HG03064 (cell line): ENCODE results near the gene TNP2.

Experiments used
- ATAC-seq: cut with Tn5 transposase; IDR thresholded peaks from one replicate; pipeline ENCODE4 v1.9.1; 2021; ENCODE audit warnings: low read depth; ENCODE audit not compliant: unreplicated experiment

TNP2 gene

GRCh38 chr16:11245222-11245737 lies 23.8 kb downstream of the TNP2 start:
- ATAC-seq, result no peak

DNA sequence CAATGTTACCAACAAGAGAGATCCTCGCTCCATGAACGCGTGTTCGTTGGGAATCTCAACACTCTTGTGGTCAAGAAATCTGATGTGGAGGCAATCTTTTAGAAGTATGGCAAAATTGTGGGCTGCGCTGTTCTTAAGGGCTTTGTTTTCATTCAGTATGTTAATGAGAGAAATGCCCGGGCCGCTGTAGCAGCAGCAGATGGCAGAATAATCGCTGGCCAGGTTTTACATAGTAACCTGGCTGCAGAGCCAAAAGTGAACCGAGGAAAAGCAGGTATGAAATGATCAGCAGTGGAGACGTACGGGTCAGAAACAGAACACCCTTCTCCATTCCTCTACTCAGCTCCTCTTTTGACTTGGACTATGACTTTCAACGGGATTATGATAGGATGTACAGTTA lies 26.5 kb downstream of the TNP2 start:
- no peak for ATAC-seq

- ATAC-seq, result no peak
Observed at GRCh38 chr16:11241480-11242204, 27.5 kb downstream of the TNP2 start.

- ATAC-seq, result no peak
Observed at GRCh38 chr16:11240636-11241473, 28.3 kb downstream of the TNP2 start.

DNA sequence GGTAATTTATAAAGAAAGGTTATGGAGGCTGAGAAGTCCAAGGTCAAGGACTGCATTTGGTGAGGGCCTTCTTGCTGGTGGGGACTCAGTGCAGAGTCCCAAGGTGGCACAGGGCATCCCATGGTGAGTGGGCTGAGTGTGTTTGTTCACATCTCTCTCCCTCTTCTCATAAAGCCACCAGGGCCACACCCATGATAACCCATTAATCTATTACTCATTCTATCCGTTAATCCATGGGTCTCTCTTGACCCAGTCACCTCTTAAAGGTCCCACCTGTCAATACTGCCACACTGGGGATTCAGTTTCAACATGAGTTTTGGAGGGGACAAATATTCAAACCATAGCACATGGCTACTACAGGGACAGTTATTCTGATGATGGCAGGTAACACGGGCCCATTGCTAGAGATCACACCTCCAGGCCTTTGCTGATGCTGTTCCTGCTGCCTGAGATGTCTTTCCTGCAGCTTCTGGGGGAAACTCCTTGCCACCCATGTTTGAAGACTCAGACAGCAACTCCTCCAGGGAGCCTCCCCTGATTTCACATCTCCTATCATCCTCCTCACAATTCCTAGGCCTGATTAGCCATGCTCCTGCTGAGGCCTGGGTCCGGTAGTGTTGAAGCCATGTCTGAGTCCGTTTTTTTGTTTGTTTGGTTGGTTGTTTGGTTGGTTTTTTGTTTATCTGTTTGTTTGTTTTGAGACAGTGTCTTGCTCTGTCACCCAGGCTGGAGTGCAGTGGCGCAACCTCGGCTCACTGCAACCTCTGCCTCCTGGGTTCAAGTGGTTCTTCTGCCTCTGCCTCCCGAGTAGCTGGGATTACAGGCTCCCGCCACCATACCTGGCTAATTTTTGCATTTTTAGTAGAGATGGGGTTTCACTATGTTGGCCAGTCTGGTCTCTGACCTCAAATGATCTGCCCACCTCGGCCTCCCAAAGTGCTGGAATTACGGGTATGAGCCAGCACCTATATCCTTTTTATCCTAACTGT lies 29.2 kb downstream of the TNP2 start:
- no peak for ATAC-seq

DNA sequence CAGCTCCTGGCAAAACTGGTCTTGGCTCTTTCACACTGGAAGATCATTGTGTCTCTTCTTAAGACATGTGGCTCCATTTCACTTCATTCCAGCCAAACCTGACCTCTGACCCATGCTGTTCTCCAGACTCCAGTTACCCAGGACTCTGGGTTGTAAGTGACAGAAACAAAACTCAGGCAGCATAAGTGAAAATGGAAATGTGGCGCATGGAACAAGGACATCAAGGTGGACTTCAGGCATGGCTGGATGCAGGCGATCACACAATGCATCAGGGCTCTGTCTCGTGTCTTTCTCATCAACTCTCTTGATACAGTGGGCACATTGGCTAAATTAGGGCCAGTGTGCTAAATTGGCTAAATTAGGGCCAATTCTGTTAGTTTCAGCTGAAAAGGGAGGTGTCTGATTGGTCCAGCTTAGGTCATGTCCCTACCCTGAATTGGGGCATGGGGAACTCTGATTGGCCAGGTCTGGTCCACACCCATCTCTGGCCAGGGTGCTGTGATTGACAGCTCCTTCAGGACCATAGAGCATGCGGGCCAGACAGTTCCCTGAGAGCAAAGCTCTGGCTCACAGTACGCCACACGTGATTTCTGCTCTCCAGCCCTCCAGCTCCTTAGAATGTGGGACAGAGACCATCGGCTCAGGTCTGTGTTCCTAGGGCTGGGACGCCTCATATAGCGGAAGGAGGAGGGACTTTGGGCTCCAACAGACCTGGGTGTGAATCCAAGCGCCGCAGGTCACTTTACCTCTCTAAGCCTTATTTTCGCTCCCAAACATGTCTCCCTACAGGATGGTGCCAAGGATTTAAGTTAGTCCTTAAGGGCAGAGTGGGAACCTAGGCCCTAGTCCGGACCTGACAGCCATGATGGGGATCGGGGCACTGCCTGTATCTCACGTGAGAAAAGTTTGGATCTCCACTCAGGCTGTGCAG lies 30.6 kb downstream of the TNP2 start:
- no peak for ATAC-seq

GRCh38 chr16:11236461-11237254 lies 32.5 kb downstream of the TNP2 start:
- no peak for ATAC-seq

DNA sequence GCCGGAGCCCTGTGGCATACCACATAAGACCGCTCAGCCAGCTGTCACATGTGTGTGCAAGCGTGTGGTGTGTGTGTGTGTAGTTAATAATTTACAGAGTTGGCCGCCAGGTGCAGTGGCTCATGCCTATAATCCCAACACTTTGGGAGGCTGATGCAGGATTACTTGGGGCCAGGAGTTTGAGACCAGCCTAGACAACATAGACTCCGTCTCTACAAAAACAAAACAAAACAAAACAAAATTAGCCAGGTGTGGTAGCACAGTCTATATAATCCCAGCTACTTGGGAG lies 33.5 kb downstream of the TNP2 start:
- no peak for ATAC-seq

DNA sequence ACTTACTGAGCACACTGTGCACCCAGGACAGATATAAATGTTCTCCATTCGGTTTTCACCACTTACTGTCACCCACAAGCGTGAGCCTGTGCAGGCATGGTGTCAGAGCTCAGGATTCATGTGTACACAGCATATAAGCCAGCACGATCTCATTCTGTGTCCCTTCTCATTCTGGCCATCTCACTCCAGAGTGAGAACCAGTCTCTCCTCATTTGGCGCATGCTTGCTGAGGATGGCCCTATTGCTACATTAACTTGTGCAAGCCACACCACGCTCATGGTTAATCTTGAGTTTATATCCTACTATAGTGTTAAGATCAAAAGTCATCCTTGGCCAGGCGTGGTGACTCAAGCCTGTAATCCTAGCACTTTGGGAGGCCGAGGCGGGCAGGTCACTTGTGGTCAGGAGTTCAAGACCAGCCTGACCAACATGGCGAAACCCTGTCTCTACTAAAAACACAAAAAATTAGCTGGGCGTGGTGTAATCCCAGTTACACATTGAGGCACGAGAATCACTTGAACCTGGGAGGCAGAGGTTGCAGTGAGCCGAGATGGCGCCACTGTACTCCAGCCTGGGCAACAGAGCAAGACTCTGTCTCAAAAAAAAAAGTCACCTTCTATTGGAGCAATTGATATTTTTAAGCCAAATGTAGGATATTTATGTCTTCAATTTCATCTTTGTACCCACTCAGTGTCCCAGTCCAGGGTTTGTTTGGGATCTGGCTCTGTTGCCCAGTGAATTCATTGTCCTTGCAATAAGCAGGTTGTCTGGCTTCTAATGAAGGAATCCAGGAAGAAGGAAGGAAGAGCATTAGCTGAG lies 34.0 kb downstream of the TNP2 start:
- ATAC-seq, result no peak

- no peak for ATAC-seq
Observed at GRCh38 chr16:11233727-11234376, 35.3 kb downstream of the TNP2 start.

DNA sequence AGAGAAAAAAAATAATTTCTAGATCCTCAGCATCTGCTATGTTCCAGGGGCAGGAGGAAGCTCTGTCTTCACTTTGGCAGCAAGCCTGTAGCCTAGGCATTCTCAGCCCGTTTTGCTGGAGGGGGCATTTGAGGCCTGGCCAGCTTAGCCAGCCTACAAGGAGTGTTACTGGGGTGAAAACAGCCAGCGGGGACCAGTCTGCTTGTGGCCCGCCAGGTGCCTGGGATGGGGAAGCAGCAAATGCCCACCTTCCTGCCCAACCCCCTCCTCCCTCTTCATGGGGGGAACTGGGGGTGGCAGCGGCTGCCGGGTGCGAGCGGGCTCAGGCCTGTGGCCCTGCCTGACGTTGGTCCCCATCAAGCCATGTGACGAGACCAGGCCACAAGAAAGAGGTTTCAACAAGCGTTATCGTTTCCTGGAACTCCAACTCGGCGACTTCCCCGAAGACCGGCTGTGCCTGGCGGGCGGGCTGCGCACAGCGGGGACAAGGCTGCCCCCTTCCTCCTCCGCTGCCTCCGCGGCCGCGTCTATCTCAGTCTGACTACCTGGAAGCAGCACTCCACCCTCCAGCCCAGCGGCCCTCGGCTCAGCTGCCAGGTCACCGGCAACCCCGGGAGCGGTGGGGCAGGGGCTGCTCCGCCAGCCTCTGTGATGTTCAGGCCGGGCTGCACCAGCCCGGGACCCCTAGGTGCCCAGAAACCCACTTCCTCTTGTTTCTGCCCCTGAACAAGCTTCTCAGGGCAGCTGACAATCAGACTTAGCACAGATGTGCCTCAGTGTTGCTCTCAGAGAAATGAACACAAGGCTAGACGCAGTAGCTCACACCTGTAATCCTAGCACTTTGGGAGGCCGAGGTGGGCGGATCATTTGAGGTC lies 36.0 kb downstream of the TNP2 start:
- ATAC-seq, result no peak

GRCh38 chr16:11232302-11232851 lies 36.7 kb downstream of the TNP2 start:
- no peak for ATAC-seq

DNA sequence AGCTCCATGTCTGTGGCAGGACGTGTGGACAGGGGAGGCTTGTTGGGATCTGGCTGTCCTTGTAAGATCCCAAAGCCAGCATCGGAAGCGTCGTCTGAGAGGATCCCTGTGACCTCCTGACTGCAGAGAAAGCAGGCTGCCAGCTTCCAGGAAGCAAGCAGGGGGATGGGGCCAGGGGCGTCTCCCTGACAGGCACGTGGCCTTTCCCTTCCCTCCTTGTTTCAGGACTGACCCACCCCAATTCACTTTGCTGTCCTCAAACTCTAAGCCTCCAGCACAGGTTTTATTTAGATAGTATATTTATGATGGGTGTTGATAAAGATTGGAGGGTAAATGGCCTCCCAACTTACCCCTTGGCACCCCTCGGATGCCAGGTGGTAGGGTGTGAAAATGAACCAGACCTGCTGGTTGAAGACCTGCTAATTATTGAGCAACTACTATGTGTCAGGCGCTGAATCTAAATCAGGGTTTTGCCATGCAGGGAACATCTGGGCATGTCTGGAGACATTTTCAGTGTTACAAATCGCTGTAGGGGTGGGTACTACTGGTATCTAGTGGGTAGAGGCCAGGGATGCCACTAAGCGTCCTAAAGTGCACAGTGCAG lies 37.7 kb downstream of the TNP2 start:
- ATAC-seq, result no peak

- no peak for ATAC-seq
Observed at GRCh38 chr16:11229906-11230305, 39.2 kb downstream of the TNP2 start.

DNA sequence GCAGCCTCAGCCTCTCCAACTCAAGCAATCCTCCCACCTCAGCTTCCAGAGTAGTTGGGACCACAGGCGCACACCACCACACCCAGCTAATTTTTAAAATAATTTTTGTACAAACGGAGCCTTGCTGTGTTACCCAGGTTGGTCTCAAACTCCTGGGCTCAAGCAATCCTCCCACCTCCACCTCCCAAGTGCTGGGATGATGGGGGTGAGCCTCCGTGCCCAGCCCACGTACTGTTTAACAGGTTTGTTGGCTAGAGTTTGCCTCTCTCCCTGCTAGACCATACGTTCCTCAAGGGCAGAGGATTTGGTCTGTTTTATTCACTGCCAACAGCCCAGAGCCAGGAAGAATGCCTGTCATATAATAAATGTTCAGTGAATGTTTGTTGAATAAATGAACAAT lies 39.7 kb downstream of the TNP2 start:
- no peak for ATAC-seq
